AG10803 (cell line): ENCODE measurements around the gene AXDND1.
A peak's percentile ranks its signal among the peaks of the same experiment; 100 is the strongest.

Experiments used
- DNase-seq: peaks from one replicate; pipeline ENCODE4 v3.0.0; 2010; ENCODE audit warnings: low read depth
- H3K4me3 ChIP-seq: 2 replicates; pipeline ENCODE4 v1.5.1; 2011; ENCODE audit warnings: mild to moderate bottlenecking, low read length, control low read depth
- TF ChIP-seq, protein P1 (sequence below): conservative IDR thresholded peaks from 2 replicates; pipeline ENCODE4 v1.5.1; 2011; ENCODE audit warnings: mild to moderate bottlenecking, low read length, control low read depth, inconsistent platforms

The AXDND1 gene

DNA sequence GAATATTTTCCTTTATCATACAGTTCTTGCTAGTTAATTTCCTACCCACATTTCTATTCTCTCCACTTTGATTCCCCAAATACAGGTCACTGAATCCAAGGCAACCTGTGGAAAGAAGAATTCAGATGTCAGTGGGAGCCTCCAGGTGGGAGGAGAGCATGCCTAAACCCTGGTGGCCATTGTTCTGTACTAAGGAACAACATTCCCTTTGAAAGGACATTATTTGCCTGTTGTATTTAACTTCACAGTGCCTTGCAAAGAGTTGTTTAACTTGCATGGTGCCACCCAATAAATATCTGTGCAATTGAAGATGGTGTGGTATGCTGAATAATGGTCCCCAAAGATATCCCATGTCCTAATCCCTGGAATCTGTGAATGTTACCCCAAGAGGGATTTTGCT is 188.7 kb downstream of the AXDND1 start:
- DNase-seq, result no peak
- no peak overlapping the region for H3K4me3 ChIP-seq
- TF ChIP-seq, protein P1, sequence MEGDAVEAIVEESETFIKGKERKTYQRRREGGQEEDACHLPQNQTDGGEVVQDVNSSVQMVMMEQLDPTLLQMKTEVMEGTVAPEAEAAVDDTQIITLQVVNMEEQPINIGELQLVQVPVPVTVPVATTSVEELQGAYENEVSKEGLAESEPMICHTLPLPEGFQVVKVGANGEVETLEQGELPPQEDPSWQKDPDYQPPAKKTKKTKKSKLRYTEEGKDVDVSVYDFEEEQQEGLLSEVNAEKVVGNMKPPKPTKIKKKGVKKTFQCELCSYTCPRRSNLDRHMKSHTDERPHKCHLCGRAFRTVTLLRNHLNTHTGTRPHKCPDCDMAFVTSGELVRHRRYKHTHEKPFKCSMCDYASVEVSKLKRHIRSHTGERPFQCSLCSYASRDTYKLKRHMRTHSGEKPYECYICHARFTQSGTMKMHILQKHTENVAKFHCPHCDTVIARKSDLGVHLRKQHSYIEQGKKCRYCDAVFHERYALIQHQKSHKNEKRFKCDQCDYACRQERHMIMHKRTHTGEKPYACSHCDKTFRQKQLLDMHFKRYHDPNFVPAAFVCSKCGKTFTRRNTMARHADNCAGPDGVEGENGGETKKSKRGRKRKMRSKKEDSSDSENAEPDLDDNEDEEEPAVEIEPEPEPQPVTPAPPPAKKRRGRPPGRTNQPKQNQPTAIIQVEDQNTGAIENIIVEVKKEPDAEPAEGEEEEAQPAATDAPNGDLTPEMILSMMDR, result no peak

DNA sequence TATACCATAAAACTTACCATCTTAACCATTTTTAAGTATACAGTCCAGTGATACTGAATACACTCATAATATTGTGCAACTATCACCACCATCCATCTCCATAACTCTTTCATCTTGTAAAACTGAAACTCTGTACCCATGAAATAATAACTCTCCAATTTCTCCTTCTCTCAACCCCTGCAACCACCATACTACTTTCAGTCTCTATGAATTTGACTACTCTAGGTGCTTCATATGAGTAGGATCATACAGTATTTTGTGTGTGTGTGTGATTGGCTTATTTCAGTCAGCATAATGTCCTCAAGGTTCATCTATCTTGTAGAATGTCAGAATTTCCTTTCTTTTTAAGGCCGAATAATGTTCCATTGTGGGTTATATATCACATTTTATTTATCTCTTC is 192.3 kb downstream of the AXDND1 start:
- no peak for DNase-seq
- no peak overlapping the region for H3K4me3 ChIP-seq
- TF ChIP-seq, protein P1, result no peak

DNA sequence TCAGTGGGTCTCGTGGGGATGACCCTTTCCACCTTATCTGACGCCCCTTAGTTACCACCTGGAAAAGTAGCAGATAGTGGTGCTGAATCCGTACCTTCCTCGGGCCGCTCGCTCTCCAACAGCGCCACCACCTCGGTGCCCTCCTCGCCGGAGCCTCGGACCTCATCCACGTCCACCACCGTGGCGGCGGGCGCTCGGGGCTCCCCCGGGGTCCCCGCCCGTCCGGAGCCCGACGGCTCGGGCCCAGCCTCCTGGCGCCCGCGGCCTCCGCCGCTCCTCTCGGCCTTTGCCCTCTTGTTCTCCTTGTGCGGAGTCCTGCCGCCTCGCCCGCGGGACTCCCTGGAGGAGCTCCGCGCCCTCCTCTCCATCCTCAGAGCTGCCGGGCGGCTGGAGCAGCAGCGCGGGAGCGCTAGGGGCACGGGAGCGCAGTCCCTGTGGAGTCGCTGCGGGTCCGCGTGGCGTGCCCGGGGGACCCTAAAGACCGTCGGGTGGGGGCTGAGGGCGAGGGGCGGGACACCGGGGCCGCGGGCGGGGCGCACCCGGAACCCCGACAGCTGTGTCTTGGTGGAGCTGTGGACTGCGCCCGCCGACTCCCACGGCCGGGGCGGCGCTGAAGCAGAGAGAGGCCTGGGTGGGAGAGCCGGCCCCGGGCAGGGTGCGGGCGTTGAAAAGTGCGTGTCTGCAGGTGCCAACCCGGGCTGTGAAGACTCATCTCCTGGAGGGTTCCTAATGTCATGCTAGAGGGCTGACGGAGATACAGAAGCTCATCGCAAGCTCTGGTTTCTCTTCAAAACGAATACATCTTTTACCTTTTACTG is 209.9 kb downstream of the AXDND1 start, which contains the start of gene NPHS2:
Gene NPHS2, minus strand, starts transcription at position 452 of the 818 bp plus-strand sequence. Its CDS starts 84 bp downstream, at position 368.
- H3K4me3 ChIP-seq, result no peak within 1 kb of the TSS
- no peak for DNase-seq
- TF ChIP-seq, protein P1, result no peak

DNA sequence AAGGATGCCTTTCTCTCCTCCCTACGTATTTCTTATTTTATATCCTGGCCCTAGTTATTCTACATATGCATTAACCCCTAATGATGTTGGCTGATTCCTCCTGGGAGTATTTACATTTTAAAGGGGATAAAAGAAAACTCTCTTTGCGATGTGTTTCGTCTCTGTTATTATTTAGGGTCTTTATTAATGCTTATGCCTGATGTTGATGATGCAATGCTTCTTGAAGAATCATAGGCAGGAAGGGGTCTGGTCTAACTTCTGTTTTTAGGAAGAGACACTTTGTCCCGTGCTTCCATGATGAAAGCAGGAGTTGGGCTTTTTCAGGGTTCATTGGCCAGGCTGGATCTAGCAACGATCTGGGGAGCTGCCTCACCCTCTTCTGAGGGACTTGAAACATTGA is 210.7 kb downstream of the AXDND1 start:
- no peak for DNase-seq
- H3K4me3 ChIP-seq, result no peak overlapping the region
- TF ChIP-seq, protein P1, result no peak

DNA sequence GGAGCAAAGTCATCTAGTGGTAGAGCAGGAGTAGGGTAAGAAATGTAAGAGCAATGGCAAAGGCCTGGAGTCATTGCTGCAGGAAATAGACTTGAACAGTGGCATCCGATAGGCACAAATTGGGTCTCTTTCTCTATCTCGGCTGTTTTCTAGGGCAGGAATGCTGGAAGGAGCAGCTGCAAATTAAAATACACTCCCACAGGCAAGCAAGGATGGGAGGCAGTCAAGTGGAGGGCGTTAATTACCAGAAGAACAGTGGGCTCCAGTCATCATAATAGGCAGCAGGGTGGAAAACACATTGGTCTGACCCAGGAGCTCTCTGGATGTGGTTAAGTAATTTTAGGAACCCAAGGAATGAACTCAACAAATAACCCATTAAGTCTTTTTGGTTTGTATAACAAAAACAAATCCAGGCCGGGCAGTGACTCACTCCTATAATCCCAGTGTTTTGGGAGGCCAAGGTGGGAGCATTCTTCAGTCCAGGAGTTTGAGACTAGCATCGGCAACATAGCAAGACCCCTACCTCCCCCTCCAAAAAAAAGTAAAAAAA is 218.1 kb downstream of the AXDND1 start:
- TF ChIP-seq, protein P1, result no peak
- no peak overlapping the region for H3K4me3 ChIP-seq
- DNase-seq, result no peak

DNA sequence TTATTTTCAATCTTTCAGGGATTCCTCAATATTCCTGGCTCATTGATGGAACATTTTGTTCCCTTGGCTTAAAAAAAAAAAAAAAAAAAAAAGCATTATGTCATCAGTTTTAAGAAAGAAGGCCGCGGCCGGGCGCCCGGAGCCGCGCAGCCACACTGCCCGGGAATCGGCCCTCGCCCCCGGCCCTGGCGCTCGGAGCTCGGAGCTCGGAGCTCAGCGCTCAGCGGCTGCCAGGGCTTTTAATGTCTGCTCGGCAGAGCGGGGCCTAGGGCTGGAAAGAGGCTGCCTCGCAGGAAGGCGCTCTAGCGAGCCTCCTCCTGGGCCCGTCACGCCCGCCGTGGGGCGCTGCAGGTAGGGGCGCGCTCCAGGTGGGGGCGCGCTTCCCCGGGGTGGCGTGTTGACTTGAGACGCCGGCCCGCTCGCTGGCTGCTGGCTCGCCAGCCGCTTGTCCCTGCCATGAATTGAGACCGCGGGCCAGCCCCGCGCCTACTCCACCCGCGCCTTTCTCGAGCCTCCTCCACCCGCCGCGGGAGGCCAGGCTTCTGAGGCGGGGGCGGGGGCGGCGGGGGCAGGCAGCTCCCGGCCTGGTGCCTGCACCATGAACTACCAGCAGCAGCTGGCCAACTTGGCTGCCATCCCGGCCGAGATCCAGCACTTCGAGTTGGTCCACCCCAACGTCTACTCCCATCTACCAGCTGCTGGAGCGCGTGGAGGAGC is 220.5 kb downstream of the AXDND1 start:
- peak; percentile 12 for DNase-seq
- H3K4me3 ChIP-seq, result no peak overlapping the region
- TF ChIP-seq, protein P1, result no peak
